ENCODE results near the gene FBXW12. TPM values are rescaled to one million over a fixed set of nuclear protein-coding genes. Genes with fewer than 3 reads are reported as not detected.
"Not testable (repeated sequence)": the region's sequence is repeated elsewhere in the genome, so short reads cannot be mapped to it uniquely, and the experiment has no call there.

The FBXW12 gene
- total RNA-seq, 2 donors from 2014 or later: not detected

- Mint-ChIP-seq H3K27me3 (peaks cover 49% of the 10 kb centered on the region), H3K27ac (no peak overlapping the region), H3K36me3 (ENCODE audit: low read depth) (peaks cover 4% of the 10 kb centered on the region), H3K4me3 (no peak overlapping the region), H3K4me1 (peaks cover 8% of the 10 kb centered on the region)
- ATAC-seq (no peak), DNase-seq (no peak)
- H3K9me3 ChIP-seq (ENCODE audit: control insufficient read depth, low read length, poor library complexity, severe bottlenecking): no peaks in the 10 kb centered on the region
Measured at GRCh38 chr3:48397767-48398681, 26.0 kb downstream of the FBXW12 start.

DNA sequence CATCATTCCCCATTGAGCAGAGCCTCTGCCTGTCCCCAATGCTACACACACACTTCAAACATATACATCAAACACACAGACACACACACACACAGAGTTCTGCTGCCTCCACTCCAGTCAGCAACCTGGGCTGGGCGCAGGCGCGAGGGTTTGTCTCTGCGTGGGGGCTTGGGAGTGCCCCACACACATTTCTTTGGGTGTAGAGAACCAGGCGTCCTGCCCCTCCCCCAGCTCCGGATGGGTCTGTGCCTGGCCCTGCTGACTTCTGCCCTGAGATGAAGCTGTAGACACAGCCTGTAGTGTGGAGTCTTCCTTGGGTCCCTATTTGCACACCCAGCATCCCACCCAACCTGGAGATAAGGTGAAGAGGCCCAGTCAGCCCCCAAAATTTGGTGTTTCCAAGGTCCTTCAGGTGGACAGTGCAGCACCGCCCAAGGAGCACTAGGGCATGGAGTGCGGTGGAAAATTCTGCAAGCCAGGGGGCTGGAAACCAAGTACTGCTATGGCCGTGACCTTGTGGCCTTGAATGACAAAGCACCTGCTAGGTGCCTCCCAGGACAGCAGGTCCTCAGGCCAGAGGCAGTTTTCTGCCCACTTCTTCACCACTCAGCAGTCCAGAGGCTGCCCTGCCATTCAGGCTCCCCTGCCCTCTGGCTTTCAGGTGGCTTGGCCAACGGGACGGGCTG lies 26.8 kb downstream of the FBXW12 start:
- peaks cover 45% of the 10 kb centered on the region for H3K27me3 Mint-ChIP-seq
- no peak overlapping the region for H3K27ac Mint-ChIP-seq
- DNase-seq (no peak), ATAC-seq (no peak)
- peaks cover 4% of the 10 kb centered on the region for H3K36me3 Mint-ChIP-seq (ENCODE audit: low read depth)
- H3K4me1 Mint-ChIP-seq: peaks cover 8% of the 10 kb centered on the region
- no peak overlapping the region for H3K4me3 Mint-ChIP-seq
- H3K9me3 ChIP-seq (ENCODE audit: control insufficient read depth, low read length, poor library complexity, severe bottlenecking): no peaks in the 10 kb centered on the region

GRCh38 chr3:48399387-48400172 lies 27.6 kb downstream of the FBXW12 start:
- ATAC-seq (no peak), DNase-seq (no peak)
- Mint-ChIP-seq H3K36me3 (ENCODE audit: low read depth) (peaks cover 4% of the 10 kb centered on the region), H3K4me1 (peaks cover 8% of the 10 kb centered on the region), H3K27ac (no peak overlapping the region), H3K27me3 (peaks cover 43% of the 10 kb centered on the region), H3K4me3 (no peak overlapping the region)
- no peaks in the 10 kb centered on the region for H3K9me3 ChIP-seq (ENCODE audit: control insufficient read depth, low read length, poor library complexity, severe bottlenecking)

- no peaks in the 10 kb centered on the region for H3K9me3 ChIP-seq (ENCODE audit: control insufficient read depth, low read length, poor library complexity, severe bottlenecking)
- Mint-ChIP-seq H3K4me3 (no peak overlapping the region), H3K27ac (no peak overlapping the region), H3K4me1 (peaks cover 8% of the 10 kb centered on the region), H3K36me3 (ENCODE audit: low read depth) (peaks cover under 1% of the 10 kb centered on the region), H3K27me3 (peaks cover 31% of the 10 kb centered on the region)
- peak; percentile 33 to 57 (median 41) for DNase-seq
- peak; percentile 86 for ATAC-seq
Measured at GRCh38 chr3:48400824-48401433, 28.9 kb downstream of the FBXW12 start.

DNA sequence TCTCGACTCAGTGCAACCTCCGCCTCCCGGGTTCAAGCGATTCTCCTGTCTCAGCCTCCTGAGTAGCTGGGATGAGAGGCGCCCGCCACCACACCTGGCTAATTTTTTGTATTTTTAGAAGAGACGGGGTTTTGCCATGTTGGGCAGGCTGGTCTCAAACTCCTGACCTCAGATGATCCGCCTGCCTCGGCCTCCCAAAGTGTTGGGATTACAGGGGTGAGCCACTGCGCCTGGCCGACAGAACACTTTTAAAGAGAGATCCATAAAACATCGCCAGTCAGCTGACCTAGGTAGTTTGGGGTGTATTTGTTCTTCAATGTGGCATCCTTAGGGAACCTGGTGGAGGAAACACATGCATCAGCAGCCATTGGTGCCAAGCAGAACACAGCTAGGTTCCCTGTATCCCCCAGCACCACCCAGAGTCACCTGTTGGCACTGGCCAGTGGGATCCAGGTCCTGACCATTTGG lies 29.4 kb downstream of the FBXW12 start:
- not testable (repeated sequence) for DNase-seq; H3K27ac Mint-ChIP-seq; H3K4me1 Mint-ChIP-seq; H3K9me3 ChIP-seq (ENCODE audit: control insufficient read depth, low read length, poor library complexity, severe bottlenecking); H3K4me3 Mint-ChIP-seq; H3K36me3 Mint-ChIP-seq (ENCODE audit: low read depth); ATAC-seq
- H3K27me3 Mint-ChIP-seq: peaks cover 28% of the 10 kb centered on the region

GRCh38 chr3:48402281-48402732 lies 30.3 kb downstream of the FBXW12 start:
- no peak overlapping the region for H3K4me3 Mint-ChIP-seq

GRCh38 chr3:48402907-48403306 lies 30.9 kb downstream of the FBXW12 start:
- Mint-ChIP-seq H3K4me3 (no peak overlapping the region), H3K36me3 (ENCODE audit: low read depth) (no peaks in the 10 kb centered on the region), H3K27me3 (peaks cover 18% of the 10 kb centered on the region), H3K4me1 (peaks cover 4% of the 10 kb centered on the region), H3K27ac (no peak overlapping the region)
- H3K9me3 ChIP-seq (ENCODE audit: control insufficient read depth, low read length, poor library complexity, severe bottlenecking): no peaks in the 10 kb centered on the region
- ATAC-seq: no peak
- DNase-seq: no peak

More at GRCh38 chr3:48402281-48402732, 30.3 kb downstream of the FBXW12 start:
- DNase-seq (no peak), ATAC-seq (no peak)
- no peaks in the 10 kb centered on the region for H3K9me3 ChIP-seq (ENCODE audit: control insufficient read depth, low read length, poor library complexity, severe bottlenecking)
- Mint-ChIP-seq H3K36me3 (ENCODE audit: low read depth) (no peaks in the 10 kb centered on the region), H3K4me1 (peaks cover 8% of the 10 kb centered on the region), H3K27ac (no peak overlapping the region), H3K27me3 (peaks cover 24% of the 10 kb centered on the region)

DNA sequence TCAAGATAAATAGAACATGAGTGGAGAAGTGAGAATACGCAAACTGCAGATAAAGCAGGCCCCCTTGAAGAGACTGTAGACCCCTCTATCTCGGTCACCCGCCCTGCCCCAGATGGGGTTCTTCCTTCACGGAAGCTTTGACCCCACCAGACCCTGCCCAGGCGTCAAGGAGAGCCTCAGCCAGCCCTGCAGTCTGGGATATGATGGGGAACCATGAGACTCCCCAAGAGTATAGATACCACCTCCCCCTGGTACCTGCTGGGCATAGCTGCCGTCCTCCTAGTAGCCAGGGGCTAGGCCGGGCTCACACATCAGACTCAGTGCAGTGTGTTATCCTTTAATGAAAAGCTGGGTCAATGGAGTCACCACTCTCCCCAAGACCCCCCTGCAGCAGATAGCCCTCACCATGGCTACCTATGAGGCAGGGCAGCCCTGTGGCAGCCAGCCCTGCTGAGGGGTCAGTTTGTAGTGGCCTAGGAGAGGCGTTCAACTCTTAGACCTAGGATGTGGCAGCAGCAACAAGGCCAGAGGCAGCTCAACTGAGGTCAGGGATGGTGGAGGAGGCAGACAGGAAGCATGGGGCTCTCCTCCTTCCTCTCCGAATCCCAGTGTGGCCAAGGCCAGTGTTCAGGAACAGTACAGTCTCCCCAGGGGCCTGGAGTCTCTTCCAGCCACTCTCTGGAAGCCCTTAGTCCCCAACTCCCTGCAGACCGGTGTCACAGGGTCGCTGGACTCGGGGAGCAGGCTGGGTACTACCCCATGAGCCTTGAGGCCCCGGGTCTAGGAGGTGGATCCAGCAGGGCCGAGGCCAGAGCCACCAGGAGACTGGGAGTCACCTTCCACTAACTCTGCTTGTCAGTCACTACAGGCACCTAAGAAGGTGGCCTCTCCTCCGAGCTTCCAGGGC lies 31.8 kb downstream of the FBXW12 start:
- ATAC-seq (no peak), DNase-seq (no peak)
- Mint-ChIP-seq H3K4me3 (no peak overlapping the region), H3K27ac (no peak overlapping the region), H3K4me1 (peaks cover 4% of the 10 kb centered on the region), H3K27me3 (peaks cover 18% of the 10 kb centered on the region), H3K36me3 (ENCODE audit: low read depth) (no peaks in the 10 kb centered on the region)
- H3K9me3 ChIP-seq (ENCODE audit: control insufficient read depth, low read length, poor library complexity, severe bottlenecking): no peaks in the 10 kb centered on the region

GRCh38 chr3:48404440-48405342 lies 32.7 kb downstream of the FBXW12 start:
- peaks cover 4% of the 10 kb centered on the region for H3K4me1 Mint-ChIP-seq
- peaks cover 12% of the 10 kb centered on the region for H3K27me3 Mint-ChIP-seq
- DNase-seq (no peak), ATAC-seq (no peak)
- no peaks in the 10 kb centered on the region for H3K9me3 ChIP-seq (ENCODE audit: control insufficient read depth, low read length, poor library complexity, severe bottlenecking)
- H3K4me3 Mint-ChIP-seq: no peak overlapping the region
- no peak overlapping the region for H3K27ac Mint-ChIP-seq
- no peaks in the 10 kb centered on the region for H3K36me3 Mint-ChIP-seq (ENCODE audit: low read depth)

DNA sequence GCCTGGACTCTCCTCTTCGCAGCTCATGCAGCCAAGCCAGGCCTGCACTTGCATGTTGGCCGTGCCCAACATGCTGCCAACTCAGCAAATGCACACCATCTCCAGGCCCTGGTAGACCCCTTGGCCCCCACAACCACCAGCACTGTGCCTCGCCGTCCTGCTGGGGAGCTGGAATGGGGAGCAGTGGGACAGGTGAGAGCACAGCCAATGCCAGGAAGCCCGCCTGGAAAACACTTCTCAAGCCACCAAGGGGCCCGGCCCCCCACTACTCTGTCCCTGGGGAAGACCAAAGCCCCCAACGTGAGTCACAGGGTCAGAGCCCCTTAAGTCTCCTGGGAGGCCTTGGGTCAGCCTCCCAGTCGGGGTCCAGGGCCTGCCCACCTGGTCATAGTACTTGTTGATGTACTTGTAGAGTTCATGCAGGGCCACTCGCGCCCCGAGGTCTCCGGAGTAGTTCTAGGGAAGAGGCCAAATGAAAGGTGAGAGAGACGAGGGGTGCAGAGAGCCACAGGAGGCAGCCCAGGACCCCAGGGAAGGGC lies 33.4 kb downstream of the FBXW12 start:
- DNase-seq (no peak), ATAC-seq (no peak)
- no peaks in the 10 kb centered on the region for H3K9me3 ChIP-seq (ENCODE audit: control insufficient read depth, low read length, poor library complexity, severe bottlenecking)
- Mint-ChIP-seq H3K4me1 (peaks cover 4% of the 10 kb centered on the region), H3K36me3 (ENCODE audit: low read depth) (no peaks in the 10 kb centered on the region), H3K27ac (no peak overlapping the region), H3K4me3 (no peak overlapping the region), H3K27me3 (peaks cover 6% of the 10 kb centered on the region)

DNA sequence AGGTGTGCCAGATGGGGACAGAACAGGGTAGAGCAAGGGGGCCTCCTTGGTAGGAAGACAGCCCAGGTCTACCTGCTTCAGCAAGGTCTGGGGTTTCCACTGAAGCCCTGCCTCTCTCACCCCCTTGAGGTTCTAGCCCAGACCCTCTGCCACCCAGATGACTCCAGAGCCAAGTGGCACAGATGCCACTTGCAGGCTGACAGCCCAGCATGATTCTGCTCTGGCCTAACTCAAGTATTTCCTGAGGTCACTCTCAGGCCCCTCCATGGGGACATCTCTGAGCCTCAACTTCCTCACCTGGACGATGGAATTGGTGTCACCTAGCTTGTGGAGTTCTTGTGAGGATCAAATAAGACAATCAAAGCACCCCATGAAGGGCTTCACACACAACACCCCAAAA lies 34.0 kb downstream of the FBXW12 start:
- Mint-ChIP-seq H3K36me3 (ENCODE audit: low read depth) (no peaks in the 10 kb centered on the region), H3K4me3 (no peak overlapping the region), H3K27ac (no peak overlapping the region), H3K4me1 (peaks cover under 1% of the 10 kb centered on the region), H3K27me3 (no peaks in the 10 kb centered on the region)
- no peak for DNase-seq
- no peaks in the 10 kb centered on the region for H3K9me3 ChIP-seq (ENCODE audit: control insufficient read depth, low read length, poor library complexity, severe bottlenecking)
- no peak for ATAC-seq

Measured in T-helper 17 cell (primary cell).